HFFc6 (cell line): ENCODE data around the gene NUP98. TPM values are rescaled to one million over a fixed set of nuclear protein-coding genes. Genes with fewer than 3 reads are reported as not detected.

Source experiments
- DNase-seq: peaks from one replicate; pipeline ENCODE4 v3.0.0-alpha.2; 2018
- H3K27ac Mint-ChIP-seq: 2 replicates; pipeline ENCODE4 v1.8.0; 2020; ENCODE audit warnings: mild to moderate bottlenecking, mixed read lengths
- H3K27me3 Mint-ChIP-seq: 2 replicates; pipeline ENCODE4 v1.8.0; 2021; ENCODE audit warnings: mild to moderate bottlenecking, moderate library complexity, mixed read lengths; ENCODE audit not compliant: insufficient read depth
- H3K36me3 Mint-ChIP-seq: 2 replicates; pipeline ENCODE4 v1.8.0; 2021; ENCODE audit warnings: low read depth, mixed read lengths
- H3K4me1 Mint-ChIP-seq: 2 replicates; pipeline ENCODE4 v1.8.0; 2020; ENCODE audit warnings: low read depth, mixed read lengths
- H3K4me3 Mint-ChIP-seq: 2 replicates; pipeline ENCODE4 v1.8.0; 2020; ENCODE audit warnings: mild to moderate bottlenecking, moderate library complexity, mixed read lengths
- H3K9me3 Mint-ChIP-seq: 2 replicates; pipeline ENCODE4 v1.8.0; 2020; ENCODE audit warnings: mild to moderate bottlenecking, mixed read lengths
- long read RNA-seq: library from polyadenylated mRNA; unstranded; transcript quantifications from one replicate; pipeline ENCODE4 v2.0.0, GENCODE V29; 2019
- total RNA-seq, 6 experiments: library from RNA; stranded (reverse); fragmentation: NEBNext Ultra II Directional; extraction: Animal tissue kit (Norgen Biotek cat#: 25700); gene quantifications; 2 replicates in 1 of 6; 3 replicates in 5 of 6; pipeline ENCODE4 v1.2.3, GENCODE V29; 2021
- TF ChIP-seq, protein P1 (sequence below): fragments of 200-600 bp; sonication (generic); IDR thresholded peaks from 2 replicates; pipeline ENCODE4 v1.5.0; 2021; ENCODE audit warnings: antibody characterized with exemption, mild to moderate bottlenecking

The NUP98 gene
- total RNA-seq, result 10 to 100 TPM; 81.4 to 96.7 (median 85.6) TPM
- long read RNA-seq, full-length matches to known transcripts, result 6 of 23 reads
- long read RNA-seq, partial matches to known transcripts, result 10 of 23 reads
- long read RNA-seq, other reads (novel, unspliced or antisense), result 7 of 23 reads

DNA sequence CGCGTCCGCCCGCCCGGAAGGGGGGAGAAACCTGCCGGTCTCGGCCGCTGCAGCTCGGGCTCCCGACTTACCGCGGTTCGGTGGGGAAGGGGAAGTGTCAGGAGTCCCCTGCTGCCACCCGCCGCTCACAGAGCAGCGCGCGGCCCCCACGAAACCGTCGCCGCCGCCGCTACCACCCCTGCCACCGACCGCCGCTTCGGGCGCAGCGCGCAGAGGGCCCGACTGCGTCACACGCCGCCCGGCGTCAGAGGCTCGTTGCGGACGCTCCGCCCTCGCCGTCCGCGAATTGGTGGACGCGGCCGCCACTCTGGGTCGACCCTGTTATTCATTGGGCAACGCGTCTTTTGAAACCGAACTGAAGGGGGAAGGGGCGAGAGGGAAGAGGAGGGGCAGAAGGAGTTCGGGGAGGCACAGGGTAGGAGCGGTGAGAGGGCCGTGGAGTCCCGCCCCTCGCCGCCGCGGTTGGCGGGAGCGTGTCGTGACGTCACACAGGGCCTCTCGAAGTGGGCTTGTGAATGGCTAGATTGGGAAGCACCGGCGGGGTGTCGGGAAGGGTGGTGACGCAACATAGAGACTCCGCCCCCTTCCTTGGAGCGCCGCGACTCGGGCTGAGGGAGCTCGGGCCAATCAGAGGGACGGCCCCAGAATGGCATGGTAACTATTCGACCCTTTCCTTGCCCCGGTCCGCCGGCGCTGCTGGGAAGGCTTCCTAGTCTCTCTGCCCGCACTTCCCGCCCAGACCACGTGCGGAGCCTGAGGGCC is at the start of gene NUP98:
NUP98 (minus strand) TSS at position 226 of the 762 bp plus-strand sequence. CDS start 15,437 bp downstream, outside the sequence.
- peak; percentile 100 for DNase-seq
- no peaks in the 10 kb centered on the region for H3K9me3 Mint-ChIP-seq
- no peaks in the 10 kb centered on the region; the same call in 1 of the 2 replicates for H3K27me3 Mint-ChIP-seq
- H3K36me3 Mint-ChIP-seq, result peaks cover 19% of the 10 kb centered on the region
- H3K4me3 Mint-ChIP-seq, result peak within 1 kb of the TSS; percentile 93
- peak within 1 kb of the TSS; percentile 95 for H3K27ac Mint-ChIP-seq
- H3K4me1 Mint-ChIP-seq, result peaks cover 41% of the 10 kb centered on the region
- TF ChIP-seq, protein P1, sequence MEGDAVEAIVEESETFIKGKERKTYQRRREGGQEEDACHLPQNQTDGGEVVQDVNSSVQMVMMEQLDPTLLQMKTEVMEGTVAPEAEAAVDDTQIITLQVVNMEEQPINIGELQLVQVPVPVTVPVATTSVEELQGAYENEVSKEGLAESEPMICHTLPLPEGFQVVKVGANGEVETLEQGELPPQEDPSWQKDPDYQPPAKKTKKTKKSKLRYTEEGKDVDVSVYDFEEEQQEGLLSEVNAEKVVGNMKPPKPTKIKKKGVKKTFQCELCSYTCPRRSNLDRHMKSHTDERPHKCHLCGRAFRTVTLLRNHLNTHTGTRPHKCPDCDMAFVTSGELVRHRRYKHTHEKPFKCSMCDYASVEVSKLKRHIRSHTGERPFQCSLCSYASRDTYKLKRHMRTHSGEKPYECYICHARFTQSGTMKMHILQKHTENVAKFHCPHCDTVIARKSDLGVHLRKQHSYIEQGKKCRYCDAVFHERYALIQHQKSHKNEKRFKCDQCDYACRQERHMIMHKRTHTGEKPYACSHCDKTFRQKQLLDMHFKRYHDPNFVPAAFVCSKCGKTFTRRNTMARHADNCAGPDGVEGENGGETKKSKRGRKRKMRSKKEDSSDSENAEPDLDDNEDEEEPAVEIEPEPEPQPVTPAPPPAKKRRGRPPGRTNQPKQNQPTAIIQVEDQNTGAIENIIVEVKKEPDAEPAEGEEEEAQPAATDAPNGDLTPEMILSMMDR, result no peak

DNA sequence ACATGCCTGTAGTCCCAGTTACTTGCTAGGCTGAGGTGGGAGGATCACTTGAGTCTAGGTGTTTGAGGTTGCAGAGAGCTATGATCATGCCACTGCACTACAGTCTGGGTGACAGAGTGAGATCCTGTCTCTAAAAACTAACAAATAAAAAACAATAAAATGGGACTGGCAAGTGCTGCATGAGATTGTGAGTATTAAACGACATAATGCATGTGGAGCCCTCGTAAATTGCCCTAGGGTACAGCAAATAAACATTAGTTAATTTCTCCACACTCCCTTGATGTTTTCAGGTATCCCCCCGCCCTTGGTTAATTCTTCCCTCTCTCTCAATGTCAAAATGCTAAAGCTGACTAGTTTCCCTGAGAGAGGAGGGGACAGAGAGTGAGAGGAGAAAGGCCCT is 48.3 kb upstream of the NUP98 start:
- Mint-ChIP-seq H3K27me3 (peaks cover 6% of the 10 kb centered on the region), H3K36me3 (no peaks in the 10 kb centered on the region), H3K27ac (no peak overlapping the region), H3K4me1 (peaks cover 7% of the 10 kb centered on the region), H3K4me3 (no peak overlapping the region), H3K9me3 (no peaks in the 10 kb centered on the region)
- no peak for DNase-seq
- TF ChIP-seq, protein P1, result no peak

DNA sequence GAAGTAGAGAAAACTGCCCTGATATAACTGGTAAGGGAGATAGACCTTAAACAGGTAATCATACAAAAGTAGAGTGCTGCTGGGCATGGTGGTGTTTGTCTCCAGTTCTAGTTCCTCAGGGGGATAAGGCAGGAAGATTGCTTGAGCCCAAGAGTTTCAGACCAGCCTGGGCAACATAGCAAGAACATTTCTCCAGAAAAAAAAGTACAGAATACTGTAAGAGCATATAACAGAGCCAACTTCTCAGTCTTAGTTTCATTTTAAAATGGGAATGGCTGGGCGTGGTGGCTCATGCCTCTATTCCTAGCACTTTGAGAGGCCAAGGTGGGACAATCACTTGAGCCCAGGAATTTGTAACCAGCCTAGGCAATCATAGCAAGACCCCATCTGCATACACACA is 47.9 kb upstream of the NUP98 start:
- Mint-ChIP-seq H3K36me3 (no peaks in the 10 kb centered on the region), H3K9me3 (no peaks in the 10 kb centered on the region), H3K27ac (no peak overlapping the region), H3K4me3 (no peak overlapping the region), H3K27me3 (peaks cover 4% of the 10 kb centered on the region; the same call in 1 of the 2 replicates), H3K4me1 (peaks cover 7% of the 10 kb centered on the region)
- no peak for DNase-seq
- TF ChIP-seq, protein P1, result no peak

DNA sequence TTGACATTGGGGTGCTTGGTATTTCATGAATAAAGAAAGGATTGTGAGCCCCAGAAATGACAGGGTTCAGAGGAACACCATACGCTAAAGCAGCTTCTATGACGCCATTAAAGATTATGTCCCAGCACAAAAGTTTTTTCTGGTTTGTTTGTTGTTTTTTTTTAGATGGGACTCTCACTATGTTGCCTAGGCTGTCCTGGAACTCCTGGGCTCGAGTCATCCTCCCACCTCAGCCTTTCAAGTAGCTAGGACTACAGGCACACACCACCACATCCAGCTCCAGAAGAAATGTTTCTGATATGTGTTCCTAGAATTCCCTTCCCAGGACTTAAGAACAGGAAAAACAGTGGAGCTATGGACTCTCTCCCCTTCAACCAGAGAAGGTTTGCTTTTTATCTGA is 46.0 kb upstream of the NUP98 start:
- Mint-ChIP-seq H3K36me3 (peaks cover 5% of the 10 kb centered on the region; the same call in 1 of the 2 replicates), H3K9me3 (no peaks in the 10 kb centered on the region)

DNA sequence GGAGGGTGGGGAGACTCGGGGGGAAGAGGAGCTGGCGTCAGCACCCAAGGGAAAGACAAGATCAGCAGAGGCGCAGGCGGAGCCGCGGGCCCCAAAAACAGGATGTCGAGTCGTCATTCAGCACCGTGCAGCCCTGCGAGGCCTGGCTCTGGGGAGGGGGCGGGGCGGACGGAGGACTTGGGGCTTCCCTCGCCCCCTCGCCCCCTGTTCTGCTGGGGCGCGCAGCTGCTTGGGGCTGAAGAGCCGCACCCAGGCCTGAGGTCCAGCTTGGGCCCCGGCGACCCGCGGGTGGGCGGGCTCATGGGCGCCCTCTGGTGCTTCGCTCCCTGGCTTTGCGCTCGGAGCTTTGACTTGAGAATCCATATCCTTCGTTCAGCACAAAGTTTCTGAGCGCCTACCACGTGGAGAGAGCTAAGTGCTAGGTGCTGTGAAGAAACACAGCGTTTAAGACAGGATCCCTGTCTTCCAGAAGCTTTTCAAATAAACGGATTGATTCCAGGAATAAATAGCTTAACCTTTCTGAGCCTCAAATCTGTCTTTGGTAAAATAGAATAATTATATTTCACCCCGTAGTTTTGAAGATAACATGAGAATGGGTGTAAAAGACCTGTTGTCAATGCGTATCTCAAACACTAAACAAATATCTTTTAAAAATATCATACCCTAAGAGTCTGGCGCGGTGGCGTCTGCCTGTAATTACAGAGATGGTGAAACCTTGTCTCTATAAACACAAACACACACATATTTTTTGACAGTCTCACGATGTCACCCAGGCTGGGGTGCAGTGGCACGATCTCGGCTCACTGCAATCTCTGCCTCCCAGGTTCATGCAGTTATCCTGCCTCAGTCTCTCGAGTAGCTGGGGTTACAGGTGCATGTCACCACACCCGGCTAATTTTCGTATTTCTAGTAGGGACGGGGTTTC is 44.3 kb upstream of the NUP98 start:
- Mint-ChIP-seq H3K4me3 (peak overlapping the region; percentile 86), H3K4me1 (peaks cover 39% of the 10 kb centered on the region), H3K27me3 (peaks cover 4% of the 10 kb centered on the region; the same call in 1 of the 2 replicates), H3K9me3 (no peaks in the 10 kb centered on the region), H3K27ac (peak overlapping the region; percentile 91), H3K36me3 (peaks cover 9% of the 10 kb centered on the region)
- DNase-seq, result peak; percentile 74
- TF ChIP-seq, protein P1, result peak; percentile 86

More for the DNA sequence above, 46.0 kb upstream of the NUP98 start:
- TF ChIP-seq, protein P1, result no peak
- peaks cover 4% of the 10 kb centered on the region; the same call in 1 of the 2 replicates for H3K27me3 Mint-ChIP-seq
- peaks cover 25% of the 10 kb centered on the region for H3K4me1 Mint-ChIP-seq
- no peak for DNase-seq
- no peak overlapping the region for H3K4me3 Mint-ChIP-seq
- no peak overlapping the region for H3K27ac Mint-ChIP-seq
